ENCODE results near the gene INSM2.

INSM2 gene, protein sequence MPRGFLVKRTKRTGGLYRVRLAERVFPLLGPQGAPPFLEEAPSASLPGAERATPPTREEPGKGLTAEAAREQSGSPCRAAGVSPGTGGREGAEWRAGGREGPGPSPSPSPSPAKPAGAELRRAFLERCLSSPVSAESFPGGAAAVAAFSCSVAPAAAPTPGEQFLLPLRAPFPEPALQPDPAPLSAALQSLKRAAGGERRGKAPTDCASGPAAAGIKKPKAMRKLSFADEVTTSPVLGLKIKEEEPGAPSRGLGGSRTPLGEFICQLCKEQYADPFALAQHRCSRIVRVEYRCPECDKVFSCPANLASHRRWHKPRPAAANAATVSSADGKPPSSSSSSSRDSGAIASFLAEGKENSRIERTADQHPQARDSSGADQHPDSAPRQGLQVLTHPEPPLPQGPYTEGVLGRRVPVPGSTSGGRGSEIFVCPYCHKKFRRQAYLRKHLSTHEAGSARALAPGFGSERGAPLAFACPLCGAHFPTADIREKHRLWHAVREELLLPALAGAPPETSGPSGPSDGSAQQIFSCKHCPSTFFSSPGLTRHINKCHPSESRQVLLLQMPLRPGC

DNA sequence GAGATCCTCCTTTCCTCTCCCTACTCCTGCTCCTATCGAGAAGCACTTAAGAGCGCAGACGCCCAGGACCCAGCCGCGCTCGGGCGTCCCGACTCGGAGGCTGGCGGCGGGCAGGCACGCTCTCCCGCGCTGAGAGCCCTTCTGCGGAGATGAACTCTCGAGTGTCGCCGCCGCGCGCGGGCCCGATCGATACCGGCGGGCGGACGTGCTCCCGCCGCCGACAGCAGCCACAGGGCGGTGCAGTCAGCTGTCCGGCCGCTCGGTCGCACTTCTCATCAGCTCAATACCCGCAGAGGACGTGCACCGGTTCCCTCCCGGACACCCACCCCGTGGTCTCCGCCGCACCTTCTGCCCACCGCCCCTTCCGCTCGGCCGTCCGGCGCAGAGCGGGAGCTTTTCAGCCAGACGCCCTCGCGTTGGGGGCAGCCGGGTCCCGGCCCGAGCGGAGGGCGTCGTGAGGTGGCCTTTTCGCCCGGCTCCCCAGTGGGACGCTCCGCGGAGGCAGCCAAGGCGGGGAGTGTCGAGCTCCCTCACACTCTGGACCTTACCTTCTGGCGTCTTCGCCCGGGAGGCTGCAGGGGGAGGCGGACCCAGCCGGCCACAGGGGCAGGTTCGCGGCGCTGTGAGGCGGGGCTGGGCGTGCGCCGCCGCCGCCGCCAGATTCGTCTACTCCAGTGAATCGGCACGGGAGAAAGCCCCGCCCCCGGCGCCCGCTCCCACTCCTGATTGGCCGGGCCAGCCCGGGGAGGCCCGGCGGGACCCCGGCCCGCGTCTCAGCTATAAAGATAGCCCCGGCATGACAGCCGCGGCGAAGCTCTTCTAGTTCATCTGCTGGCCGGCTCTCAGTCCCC is at the start of gene INSM2:
TSS of gene INSM2 (plus strand) at position 808 of the 851 bp plus-strand sequence. CDS start 89 bp downstream, outside the sequence.
- peak; percentile 75 for ATAC-seq
- H3K4me3 Mint-ChIP-seq: peak within 1 kb of the TSS; percentile 82 to 84
- peaks cover 71% of the 10 kb centered on the region for H3K27me3 Mint-ChIP-seq
- peak; percentile 53 to 60 for DNase-seq
- H3K4me1 Mint-ChIP-seq: peaks cover 19% of the 10 kb centered on the region
- no peak within 1 kb of the TSS for H3K27ac Mint-ChIP-seq
- H3K9me3 Mint-ChIP-seq: no peaks in the 10 kb centered on the region

- peaks cover 5 to 6% of the 10 kb centered on the region in 2 donors for H3K9me3 Mint-ChIP-seq
- no peak for ATAC-seq
These were observed 41.4 kb upstream of the INSM2 start for GRCh38 chr14:35492569-35493014.

GRCh38 chr14:35495278-35495677 is 38.7 kb upstream of the INSM2 start:
- H3K27ac Mint-ChIP-seq: no peak overlapping the region
- peaks cover 5 to 13% of the 10 kb centered on the region in 2 donors for H3K9me3 Mint-ChIP-seq
- no peak for DNase-seq
- no peak overlapping the region for H3K4me3 Mint-ChIP-seq
- peaks cover 29% of the 10 kb centered on the region for H3K27me3 Mint-ChIP-seq
- no peaks in the 10 kb centered on the region for H3K4me1 Mint-ChIP-seq
- ATAC-seq: no peak

More at GRCh38 chr14:35492569-35493014, 41.4 kb upstream of the INSM2 start:
- Mint-ChIP-seq H3K4me3 (no peak overlapping the region), H3K27me3 (peaks cover 10% of the 10 kb centered on the region), H3K4me1 (no peaks in the 10 kb centered on the region), H3K27ac (no peak overlapping the region)
- DNase-seq: no peak

- Mint-ChIP-seq H3K27ac (no peak overlapping the region), H3K27me3 (peaks cover 50% of the 10 kb centered on the region), H3K4me1 (no peaks in the 10 kb centered on the region), H3K9me3 (peaks cover 0 to 7% of the 10 kb centered on the region in 2 donors), H3K4me3 (no peak overlapping the region)
- ATAC-seq: no peak
- DNase-seq: no peak
These were observed 34.8 kb upstream of the INSM2 start for GRCh38 chr14:35499180-35499579.

GRCh38 chr14:35503646-35504045 is 30.3 kb upstream of the INSM2 start:
- no peak for ATAC-seq
- no peak overlapping the region for H3K4me3 Mint-ChIP-seq
- no peaks in the 10 kb centered on the region for H3K4me1 Mint-ChIP-seq
- H3K9me3 Mint-ChIP-seq: peaks cover 0 to 6% of the 10 kb centered on the region in 2 donors
- no peak overlapping the region for H3K27ac Mint-ChIP-seq
- DNase-seq: no peak
- H3K27me3 Mint-ChIP-seq: peaks cover 38% of the 10 kb centered on the region

- Mint-ChIP-seq H3K27me3 (peaks cover 37% of the 10 kb centered on the region), H3K4me3 (no peak overlapping the region), H3K9me3 (peaks cover 0 to under 1% of the 10 kb centered on the region in 2 donors), H3K4me1 (no peaks in the 10 kb centered on the region), H3K27ac (no peak overlapping the region)
- DNase-seq: no peak
- no peak for ATAC-seq
These were observed 29.7 kb upstream of the INSM2 start for GRCh38 chr14:35504260-35504659.

DNA sequence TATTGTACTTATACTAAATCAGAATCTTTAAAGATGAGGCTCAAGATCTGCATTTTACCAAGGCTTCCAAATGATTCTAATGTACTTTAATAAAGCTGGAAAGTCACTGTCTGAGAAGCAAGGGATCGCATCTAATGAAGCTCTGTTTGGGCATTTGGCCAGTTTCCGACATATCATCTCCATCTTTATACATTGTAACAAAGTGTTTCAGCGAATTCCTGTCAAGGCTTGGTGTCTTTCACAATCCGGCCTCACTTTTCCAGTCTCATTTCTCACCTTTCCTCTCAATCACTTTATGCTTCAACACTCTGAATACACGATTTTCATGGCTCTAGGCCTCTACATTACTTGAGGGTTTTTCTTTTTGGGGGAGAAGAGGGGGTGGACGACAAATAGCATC is 27.5 kb upstream of the INSM2 start:
- ATAC-seq (no peak), DNase-seq (no peak)
- H3K27me3 Mint-ChIP-seq: peaks cover 19% of the 10 kb centered on the region
- H3K9me3 Mint-ChIP-seq: no peaks in the 10 kb centered on the region
- H3K4me1 Mint-ChIP-seq: no peaks in the 10 kb centered on the region
- H3K27ac Mint-ChIP-seq: no peak overlapping the region
- no peak overlapping the region for H3K4me3 Mint-ChIP-seq

DNA sequence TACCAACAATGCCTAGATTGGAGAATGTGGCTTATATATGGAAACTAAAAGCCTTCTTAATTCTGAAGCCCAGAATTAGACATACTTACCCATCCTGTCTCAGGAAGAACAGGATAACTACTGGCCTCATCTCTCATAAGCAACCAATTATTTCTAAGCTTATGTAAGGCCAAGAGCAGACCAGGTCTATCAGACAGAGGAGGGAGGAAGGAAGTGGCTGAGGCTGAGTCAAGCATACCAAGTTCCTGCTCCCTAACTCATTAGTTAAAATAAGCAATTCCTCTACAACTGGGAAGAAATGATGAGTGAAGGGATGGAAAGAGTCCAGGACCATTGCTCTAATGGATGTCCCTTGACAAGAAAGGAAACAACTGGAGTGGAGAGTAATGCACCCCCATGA is 27.0 kb upstream of the INSM2 start:
- peaks cover 15% of the 10 kb centered on the region for H3K27me3 Mint-ChIP-seq
- DNase-seq (no peak), ATAC-seq (no peak)
- no peaks in the 10 kb centered on the region for H3K9me3 Mint-ChIP-seq
- H3K27ac Mint-ChIP-seq: no peak overlapping the region
- H3K4me1 Mint-ChIP-seq: no peaks in the 10 kb centered on the region
- H3K4me3 Mint-ChIP-seq: no peak overlapping the region

DNA sequence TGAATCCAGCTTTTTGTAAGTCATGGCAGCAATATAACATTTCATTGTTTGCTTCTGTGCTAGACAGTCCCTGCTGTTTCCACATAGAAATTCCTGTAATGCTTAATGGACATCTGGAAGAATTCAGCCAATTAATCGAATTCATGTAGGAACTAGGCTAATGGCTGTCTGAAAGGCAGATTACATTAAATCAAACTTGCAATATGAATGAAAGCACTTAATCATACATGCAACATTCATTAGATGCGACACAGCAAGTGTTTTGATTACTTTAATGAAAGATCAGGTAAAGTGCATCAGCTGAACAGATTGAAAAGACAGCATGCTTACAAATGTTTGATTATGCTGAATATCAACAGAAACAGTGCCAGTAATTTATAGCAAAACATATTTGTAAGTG is 24.1 kb upstream of the INSM2 start:
- ATAC-seq (no peak), DNase-seq (no peak)
- Mint-ChIP-seq H3K4me3 (no peak overlapping the region), H3K9me3 (peaks cover 0 to 7% of the 10 kb centered on the region in 2 donors), H3K4me1 (no peaks in the 10 kb centered on the region), H3K27ac (no peak overlapping the region), H3K27me3 (peaks cover 8% of the 10 kb centered on the region)

- Mint-ChIP-seq H3K27me3 (peaks cover 8% of the 10 kb centered on the region), H3K4me3 (no peak overlapping the region), H3K4me1 (no peaks in the 10 kb centered on the region), H3K9me3 (peaks cover 0 to 7% of the 10 kb centered on the region in 2 donors), H3K27ac (no peak overlapping the region)
- ATAC-seq (no peak), DNase-seq (no peak)
These were observed 21.2 kb upstream of the INSM2 start for GRCh38 chr14:35512765-35513164.

DNA sequence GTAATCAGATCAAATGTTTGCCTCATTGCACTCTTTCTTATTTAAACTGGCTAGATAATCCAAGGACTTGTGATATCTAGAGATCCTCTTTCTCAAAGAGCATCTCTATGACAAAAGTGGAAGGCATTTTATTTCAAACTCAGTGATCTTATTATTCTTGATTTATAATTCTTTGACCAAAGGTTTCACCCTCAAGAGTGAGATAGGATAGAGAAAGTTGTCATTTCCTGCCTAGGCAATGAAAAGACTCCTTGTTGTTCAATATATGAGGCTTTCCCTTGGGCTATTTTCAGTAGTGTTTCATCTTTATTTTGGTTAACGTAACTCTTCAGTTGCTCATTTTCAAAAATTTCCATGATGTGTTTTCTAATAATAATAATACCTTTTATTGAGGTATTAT is 18.0 kb upstream of the INSM2 start:
- Mint-ChIP-seq H3K9me3 (peaks cover 0 to 7% of the 10 kb centered on the region in 2 donors), H3K4me1 (no peaks in the 10 kb centered on the region), H3K4me3 (no peak overlapping the region), H3K27me3 (peaks cover 8% of the 10 kb centered on the region), H3K27ac (no peak overlapping the region)
- ATAC-seq: no peak
- DNase-seq: no peak

DNA sequence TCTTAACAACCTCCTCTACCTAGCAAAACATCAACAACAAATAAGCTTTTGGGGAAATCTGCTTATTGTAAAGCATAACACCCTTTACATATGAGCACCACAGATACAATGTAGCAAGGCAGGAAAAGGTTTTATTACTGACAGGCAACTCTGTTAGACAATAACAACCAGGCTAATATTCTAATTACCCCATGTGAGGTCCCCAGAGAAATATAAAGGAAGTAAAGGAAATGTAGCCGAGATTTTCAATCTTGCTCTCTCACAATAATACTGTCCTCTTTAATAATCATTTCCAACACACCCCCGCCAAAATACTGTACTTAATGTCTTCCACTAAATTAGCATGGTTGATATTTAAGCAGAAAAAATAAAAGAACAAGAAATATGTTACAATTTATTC is 14.0 kb upstream of the INSM2 start:
- Mint-ChIP-seq H3K9me3 (no peaks in the 10 kb centered on the region), H3K27me3 (peaks cover 11% of the 10 kb centered on the region), H3K27ac (no peak overlapping the region), H3K4me1 (no peaks in the 10 kb centered on the region), H3K4me3 (no peak overlapping the region)
- DNase-seq (no peak), ATAC-seq (no peak)

DNA sequence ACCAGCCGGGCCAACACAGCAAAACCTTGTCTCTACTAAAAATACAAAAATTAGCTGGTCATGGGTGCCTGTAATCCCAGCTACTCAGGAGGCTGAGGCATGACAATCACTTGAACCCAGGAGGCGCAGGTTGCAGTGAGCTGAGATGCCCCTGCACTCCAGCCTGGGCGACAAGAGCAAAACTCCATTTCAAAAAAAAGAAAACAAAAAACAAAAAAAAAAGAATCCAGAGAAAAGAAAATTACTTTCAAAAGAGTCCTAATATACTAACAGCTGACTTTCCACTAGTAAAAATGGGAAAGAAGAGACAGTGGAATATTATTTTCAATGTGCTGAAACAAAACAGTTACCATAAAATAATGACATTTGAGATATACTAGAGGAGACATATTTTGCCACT is 8.3 kb upstream of the INSM2 start:
- Mint-ChIP-seq H3K9me3 (no peaks in the 10 kb centered on the region), H3K27ac (no peak overlapping the region), H3K4me3 (no peak overlapping the region), H3K27me3 (peaks cover 31% of the 10 kb centered on the region), H3K4me1 (no peaks in the 10 kb centered on the region)
- DNase-seq (no peak), ATAC-seq (no peak)

DNA sequence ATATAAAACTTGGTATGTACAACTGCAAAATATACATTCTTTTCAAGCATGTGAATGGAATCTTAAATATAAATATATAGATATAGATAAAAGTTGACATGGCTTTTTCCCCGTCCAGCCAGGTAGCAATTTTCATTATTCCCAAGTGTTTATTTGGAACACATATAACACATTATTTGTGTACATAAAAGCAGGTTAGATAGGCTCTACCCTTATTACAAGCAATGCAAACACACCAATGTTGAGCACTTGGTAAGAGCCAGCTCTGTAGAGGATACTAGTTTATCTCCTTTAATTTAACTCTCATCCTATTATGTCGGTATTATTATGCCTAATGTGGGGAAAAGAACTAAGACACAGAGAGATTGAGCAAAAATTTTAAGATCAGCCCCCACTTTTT is 7.0 kb upstream of the INSM2 start:
- no peak for DNase-seq
- H3K4me3 Mint-ChIP-seq: no peak overlapping the region
- ATAC-seq: no peak
- H3K4me1 Mint-ChIP-seq: no peaks in the 10 kb centered on the region
- H3K27me3 Mint-ChIP-seq: peaks cover 37% of the 10 kb centered on the region
- H3K27ac Mint-ChIP-seq: no peak overlapping the region
- H3K9me3 Mint-ChIP-seq: no peaks in the 10 kb centered on the region

DNA sequence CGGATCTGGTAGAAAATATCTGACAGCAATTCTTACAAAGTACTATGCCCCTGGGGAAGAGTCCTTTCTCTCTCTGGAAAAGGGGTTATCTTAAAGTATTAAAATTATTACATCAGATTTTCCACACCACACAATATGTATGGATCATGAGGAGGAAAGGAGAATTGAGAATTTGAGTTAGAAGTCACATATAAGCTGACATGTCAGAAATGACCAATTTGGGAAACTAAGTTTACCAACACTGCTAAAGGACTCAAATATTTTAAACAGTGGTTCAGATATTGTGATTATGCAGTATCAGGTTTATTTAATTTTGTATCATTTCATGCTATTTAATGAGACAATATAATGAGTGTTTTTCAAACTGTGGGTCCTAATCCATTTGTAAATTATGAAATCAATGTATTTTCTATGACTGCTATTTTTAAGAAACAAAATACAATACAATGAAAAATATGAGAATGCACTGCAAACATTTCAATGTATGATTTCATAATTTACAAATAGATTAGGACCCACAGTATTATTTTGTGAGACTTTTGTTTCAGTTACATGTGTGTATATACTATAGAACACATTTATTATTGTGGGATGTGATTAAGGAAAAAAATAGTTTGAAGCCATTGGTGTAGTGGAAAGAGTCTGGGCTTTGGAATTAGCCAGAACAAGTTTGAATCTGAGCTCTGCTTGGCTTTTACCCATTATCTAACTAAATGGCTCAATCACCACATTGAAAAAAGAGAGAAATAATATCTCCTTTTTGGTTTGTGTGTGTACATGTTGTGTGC is 1.8 kb upstream of the INSM2 start:
- Mint-ChIP-seq H3K27ac (no peak overlapping the region), H3K4me1 (peaks cover 19% of the 10 kb centered on the region), H3K27me3 (peaks cover 76% of the 10 kb centered on the region), H3K9me3 (no peaks in the 10 kb centered on the region), H3K4me3 (no peak overlapping the region)
- ATAC-seq: no peak
- DNase-seq: no peak
